Measurements from ENCODE around the gene KANSL1L. TPM values are rescaled to one million over a fixed set of nuclear protein-coding genes. Genes with fewer than 3 reads are reported as not detected.

KANSL1L gene
- total RNA-seq, 1 donor from 2014 or later = 88.2 TPM

GRCh38 chr2:210049831-210050230, 121.4 kb downstream of the KANSL1L start:
- Histone ChIP-seq H3K4me1 (ENCODE audit: control insufficient read depth in 3 of 3, insufficient read depth in 3 of 3, low read length in 3 of 3) (peaks cover 0 to 5% (median 0%) of the 10 kb centered on the region in 3 donors), H3K9me3 (ENCODE audit: control insufficient read depth in 3 of 3, low read length in 3 of 3) (peaks cover 0 to 4% (median 3%) of the 10 kb centered on the region in 3 donors)

GRCh38 chr2:210046851-210047500, 124.2 kb downstream of the KANSL1L start:
- H3K27me3 ChIP-seq (ENCODE audit: control insufficient read depth in 3 of 3, insufficient read depth in 3 of 3, low read length in 3 of 3) = no peaks in the 10 kb centered on the region
- H3K27ac ChIP-seq (ENCODE audit: low read depth, low read length) = no peak overlapping the region
- H3K36me3 ChIP-seq (ENCODE audit: control insufficient read depth in 3 of 3, insufficient read depth in 3 of 3, low read length in 3 of 3) = peaks cover 0 to 6% (median 6%) of the 10 kb centered on the region in 3 donors
- H3K4me3 ChIP-seq (ENCODE audit: low read length in 3 of 3) = no peak overlapping the region
- no peak overlapping the region for H3K9ac ChIP-seq (ENCODE audit: low read depth in 1 of 3, low read length in 3 of 3)
- peaks cover 0 to 5% (median 0%) of the 10 kb centered on the region in 3 donors for H3K4me1 ChIP-seq (ENCODE audit: control insufficient read depth in 3 of 3, insufficient read depth in 3 of 3, low read length in 3 of 3)
- peaks cover 0 to 3% (median 0%) of the 10 kb centered on the region in 3 donors for H3K9me3 ChIP-seq (ENCODE audit: control insufficient read depth in 3 of 3, low read length in 3 of 3)

More at GRCh38 chr2:210049831-210050230, 121.4 kb downstream of the KANSL1L start:
- H3K9ac ChIP-seq (ENCODE audit: low read depth in 1 of 3, low read length in 3 of 3) = no peak overlapping the region
- H3K36me3 ChIP-seq (ENCODE audit: control insufficient read depth in 3 of 3, insufficient read depth in 3 of 3, low read length in 3 of 3) = peaks cover 0 to 8% (median 0%) of the 10 kb centered on the region in 3 donors
- H3K4me3 ChIP-seq (ENCODE audit: low read length in 3 of 3) = no peak overlapping the region
- H3K27me3 ChIP-seq (ENCODE audit: control insufficient read depth in 3 of 3, insufficient read depth in 3 of 3, low read length in 3 of 3) = no peaks in the 10 kb centered on the region
- no peak overlapping the region for H3K27ac ChIP-seq (ENCODE audit: low read depth, low read length)

GRCh38 chr2:210038078-210038477, 133.1 kb downstream of the KANSL1L start:
- Histone ChIP-seq H3K36me3 (ENCODE audit: control insufficient read depth in 3 of 3, insufficient read depth in 3 of 3, low read length in 3 of 3) (peaks cover 0 to under 1% (median 0%) of the 10 kb centered on the region in 3 donors), H3K4me1 (ENCODE audit: control insufficient read depth in 3 of 3, insufficient read depth in 3 of 3, low read length in 3 of 3) (no peaks in the 10 kb centered on the region), H3K27me3 (ENCODE audit: control insufficient read depth in 3 of 3, insufficient read depth in 3 of 3, low read length in 3 of 3) (no peaks in the 10 kb centered on the region), H3K4me3 (ENCODE audit: low read length in 3 of 3) (no peak overlapping the region), H3K9ac (ENCODE audit: low read depth in 1 of 3, low read length in 3 of 3) (no peak overlapping the region), H3K9me3 (ENCODE audit: control insufficient read depth in 3 of 3, low read length in 3 of 3) (no peaks in the 10 kb centered on the region), H3K27ac (ENCODE audit: low read depth, low read length) (no peak overlapping the region)

GRCh38 chr2:210035679-210036078, 135.5 kb downstream of the KANSL1L start:
- Histone ChIP-seq H3K9ac (ENCODE audit: low read depth in 1 of 3, low read length in 3 of 3) (no peak overlapping the region), H3K9me3 (ENCODE audit: control insufficient read depth in 3 of 3, low read length in 3 of 3) (no peaks in the 10 kb centered on the region), H3K4me1 (ENCODE audit: control insufficient read depth in 3 of 3, insufficient read depth in 3 of 3, low read length in 3 of 3) (no peaks in the 10 kb centered on the region), H3K27ac (ENCODE audit: low read depth, low read length) (no peak overlapping the region), H3K27me3 (ENCODE audit: control insufficient read depth in 3 of 3, insufficient read depth in 3 of 3, low read length in 3 of 3) (no peaks in the 10 kb centered on the region), H3K4me3 (ENCODE audit: low read length in 3 of 3) (no peak overlapping the region), H3K36me3 (ENCODE audit: control insufficient read depth in 3 of 3, insufficient read depth in 3 of 3, low read length in 3 of 3) (no peaks in the 10 kb centered on the region)

- no peaks in the 10 kb centered on the region for H3K4me1 ChIP-seq (ENCODE audit: control insufficient read depth in 3 of 3, insufficient read depth in 3 of 3, low read length in 3 of 3)
- H3K36me3 ChIP-seq (ENCODE audit: control insufficient read depth in 3 of 3, insufficient read depth in 3 of 3, low read length in 3 of 3) = no peaks in the 10 kb centered on the region
- no peak overlapping the region for H3K27ac ChIP-seq (ENCODE audit: low read depth, low read length)
- H3K9ac ChIP-seq (ENCODE audit: low read depth in 1 of 3, low read length in 3 of 3) = no peak overlapping the region
- H3K27me3 ChIP-seq (ENCODE audit: control insufficient read depth in 3 of 3, insufficient read depth in 3 of 3, low read length in 3 of 3) = no peaks in the 10 kb centered on the region
- H3K4me3 ChIP-seq (ENCODE audit: low read length in 3 of 3) = no peak overlapping the region
- H3K9me3 ChIP-seq (ENCODE audit: control insufficient read depth in 3 of 3, low read length in 3 of 3) = no peaks in the 10 kb centered on the region
These were observed 137.0 kb downstream of the KANSL1L start for GRCh38 chr2:210034087-210034683.

GRCh38 chr2:210028178-210028577, 143.0 kb downstream of the KANSL1L start:
- Histone ChIP-seq H3K4me3 (ENCODE audit: low read length in 3 of 3) (no peak overlapping the region), H3K27ac (ENCODE audit: low read depth, low read length) (no peak overlapping the region), H3K9me3 (ENCODE audit: control insufficient read depth in 3 of 3, low read length in 3 of 3) (no peaks in the 10 kb centered on the region), H3K9ac (ENCODE audit: low read depth in 1 of 3, low read length in 3 of 3) (no peak overlapping the region), H3K36me3 (ENCODE audit: control insufficient read depth in 3 of 3, insufficient read depth in 3 of 3, low read length in 3 of 3) (peaks cover 0 to 13% (median 12%) of the 10 kb centered on the region in 3 donors), H3K4me1 (ENCODE audit: control insufficient read depth in 3 of 3, insufficient read depth in 3 of 3, low read length in 3 of 3) (peaks cover 0 to 3% (median 3%) of the 10 kb centered on the region in 3 donors), H3K27me3 (ENCODE audit: control insufficient read depth in 3 of 3, insufficient read depth in 3 of 3, low read length in 3 of 3) (no peaks in the 10 kb centered on the region)

GRCh38 chr2:210027608-210028007, 143.6 kb downstream of the KANSL1L start:
- H3K4me1 ChIP-seq (ENCODE audit: control insufficient read depth in 3 of 3, insufficient read depth in 3 of 3, low read length in 3 of 3) = peaks cover 0 to 3% (median 3%) of the 10 kb centered on the region in 3 donors
- H3K27ac ChIP-seq (ENCODE audit: low read depth, low read length) = no peak overlapping the region
- no peak overlapping the region for H3K4me3 ChIP-seq (ENCODE audit: low read length in 3 of 3)
- H3K36me3 ChIP-seq (ENCODE audit: control insufficient read depth in 3 of 3, insufficient read depth in 3 of 3, low read length in 3 of 3) = peaks cover 3 to 19% (median 17%) of the 10 kb centered on the region in 3 donors
- H3K9me3 ChIP-seq (ENCODE audit: control insufficient read depth in 3 of 3, low read length in 3 of 3) = no peaks in the 10 kb centered on the region
- no peak overlapping the region for H3K9ac ChIP-seq (ENCODE audit: low read depth in 1 of 3, low read length in 3 of 3)
- H3K27me3 ChIP-seq (ENCODE audit: control insufficient read depth in 3 of 3, insufficient read depth in 3 of 3, low read length in 3 of 3) = no peaks in the 10 kb centered on the region

GRCh38 chr2:210022824-210023223, 148.4 kb downstream of the KANSL1L start:
- Histone ChIP-seq H3K36me3 (ENCODE audit: control insufficient read depth in 3 of 3, insufficient read depth in 3 of 3, low read length in 3 of 3) (peaks cover 14 to 46% (median 42%) of the 10 kb centered on the region in 3 donors), H3K27ac (ENCODE audit: low read depth, low read length) (no peak overlapping the region), H3K9ac (ENCODE audit: low read depth in 1 of 3, low read length in 3 of 3) (no peak overlapping the region), H3K27me3 (ENCODE audit: control insufficient read depth in 3 of 3, insufficient read depth in 3 of 3, low read length in 3 of 3) (no peaks in the 10 kb centered on the region), H3K4me3 (ENCODE audit: low read length in 3 of 3) (no peak overlapping the region), H3K4me1 (ENCODE audit: control insufficient read depth in 3 of 3, insufficient read depth in 3 of 3, low read length in 3 of 3) (no peaks in the 10 kb centered on the region), H3K9me3 (ENCODE audit: control insufficient read depth in 3 of 3, low read length in 3 of 3) (no peaks in the 10 kb centered on the region)

- H3K36me3 ChIP-seq (ENCODE audit: control insufficient read depth in 3 of 3, insufficient read depth in 3 of 3, low read length in 3 of 3) = peaks cover 17 to 69% (median 55%) of the 10 kb centered on the region in 3 donors
- H3K9ac ChIP-seq (ENCODE audit: low read depth in 1 of 3, low read length in 3 of 3) = no peak overlapping the region
- H3K4me1 ChIP-seq (ENCODE audit: control insufficient read depth in 3 of 3, insufficient read depth in 3 of 3, low read length in 3 of 3) = no peaks in the 10 kb centered on the region
- no peak overlapping the region for H3K4me3 ChIP-seq (ENCODE audit: low read length in 3 of 3)
- H3K9me3 ChIP-seq (ENCODE audit: control insufficient read depth in 3 of 3, low read length in 3 of 3) = no peaks in the 10 kb centered on the region
- no peaks in the 10 kb centered on the region for H3K27me3 ChIP-seq (ENCODE audit: control insufficient read depth in 3 of 3, insufficient read depth in 3 of 3, low read length in 3 of 3)
- H3K27ac ChIP-seq (ENCODE audit: low read depth, low read length) = no peak overlapping the region
These were observed 151.1 kb downstream of the KANSL1L start for GRCh38 chr2:210020138-210020537.

GRCh38 chr2:210009896-210010295, 161.3 kb downstream of the KANSL1L start:
- H3K9me3 ChIP-seq (ENCODE audit: control insufficient read depth in 3 of 3, low read length in 3 of 3) = no peaks in the 10 kb centered on the region
- peaks cover 7 to 12% (median 9%) of the 10 kb centered on the region in 3 donors for H3K4me1 ChIP-seq (ENCODE audit: control insufficient read depth in 3 of 3, insufficient read depth in 3 of 3, low read length in 3 of 3)
- H3K9ac ChIP-seq (ENCODE audit: low read depth in 1 of 3, low read length in 3 of 3) = no peak overlapping the region
- no peaks in the 10 kb centered on the region for H3K27me3 ChIP-seq (ENCODE audit: control insufficient read depth in 3 of 3, insufficient read depth in 3 of 3, low read length in 3 of 3)
- peaks cover 1 to 17% (median 2%) of the 10 kb centered on the region in 3 donors for H3K36me3 ChIP-seq (ENCODE audit: control insufficient read depth in 3 of 3, insufficient read depth in 3 of 3, low read length in 3 of 3)
- H3K4me3 ChIP-seq (ENCODE audit: low read length in 3 of 3) = no peak overlapping the region
- no peak overlapping the region for H3K27ac ChIP-seq (ENCODE audit: low read depth, low read length)
